ENCODE results near the gene B2M.

- TF ChIP-seq POLR2AphosphoS5 (IDR thresholded peaks at IDR 0.05; ENCODE audit: low read depth) (no peak), CTCF (conservative IDR thresholded peaks at IDR 0.05; ENCODE audit: low read depth in 2 of 2) (no peak), EZH2 (IDR thresholded peaks at IDR 0.05; ENCODE audit: low read depth, unreplicated experiment) (no peak), EZH2phosphoT487 (IDR thresholded peaks at IDR 0.05; ENCODE audit: unreplicated experiment) (no peak), JUNB (IDR thresholded peaks at IDR 0.05; ENCODE audit: unreplicated experiment) (no peak)
Measured at GRCh38 chr15:44661576-44661975, 49.7 kb upstream of the B2M start.
